Nephron progenitor cell (in vitro differentiated cells): ENCODE data around the gene UBE2E2.

Experiments
- DNase-seq: peaks from one replicate; pipeline ENCODE4 v3.0.0; 2021
- H3K27ac Mint-ChIP-seq: 2 replicates; pipeline ENCODE4 v1.8.0; 2021; ENCODE audit warnings: mild to moderate bottlenecking, moderate library complexity, mixed read lengths
- H3K27me3 Mint-ChIP-seq: 2 replicates; pipeline ENCODE4 v1.8.0; 2021; ENCODE audit warnings: mild to moderate bottlenecking, low read depth, mixed read lengths; ENCODE audit not compliant: poor library complexity
- H3K36me3 Mint-ChIP-seq: 2 replicates; pipeline ENCODE4 v1.8.0; 2021; ENCODE audit warnings: low read depth, mixed read lengths
- H3K4me1 Mint-ChIP-seq: 2 replicates; pipeline ENCODE4 v1.8.0; 2021; ENCODE audit warnings: mixed read lengths
- H3K4me3 Mint-ChIP-seq: 2 replicates; pipeline ENCODE4 v1.8.0; 2021; ENCODE audit warnings: mild to moderate bottlenecking, moderate library complexity, mixed read lengths
- H3K9me3 Mint-ChIP-seq: 2 replicates; pipeline ENCODE4 v1.8.0; 2021; ENCODE audit warnings: mild to moderate bottlenecking, moderate library complexity, mixed read lengths
- CTCF ChIP-seq: fragments of 200-600 bp; sonication (generic); IDR thresholded peaks from 2 replicates; pipeline ENCODE4 v1.5.0; 2021; ENCODE audit warnings: antibody characterized with exemption

The UBE2E2 gene

GRCh38 chr3:23452408-23452807, 249.3 kb downstream of the UBE2E2 start:
- Mint-ChIP-seq H3K36me3 (peaks cover 15% of the 10 kb centered on the region), H3K9me3 (peaks cover 18% of the 10 kb centered on the region), H3K27ac (no peak overlapping the region), H3K4me3 (no peak overlapping the region), H3K4me1 (peaks cover 5% of the 10 kb centered on the region), H3K27me3 (no peaks in the 10 kb centered on the region)
- no peak for DNase-seq
- TF ChIP-seq CTCF = no peak

GRCh38 chr3:23455084-23455483, 252.0 kb downstream of the UBE2E2 start:
- Mint-ChIP-seq H3K4me1 (peaks cover 15% of the 10 kb centered on the region), H3K36me3 (peaks cover 23% of the 10 kb centered on the region), H3K27ac (no peak overlapping the region), H3K9me3 (peaks cover 26% of the 10 kb centered on the region), H3K4me3 (no peak overlapping the region), H3K27me3 (no peaks in the 10 kb centered on the region)
- DNase-seq = no peak
- no peak for TF ChIP-seq CTCF

- no peak overlapping the region for H3K4me3 Mint-ChIP-seq
- no peak for DNase-seq
- peaks cover 15% of the 10 kb centered on the region for H3K4me1 Mint-ChIP-seq
- H3K36me3 Mint-ChIP-seq = peaks cover 23% of the 10 kb centered on the region
- no peak overlapping the region for H3K27ac Mint-ChIP-seq
- peaks cover 26% of the 10 kb centered on the region for H3K9me3 Mint-ChIP-seq
- no peak for TF ChIP-seq CTCF
- H3K27me3 Mint-ChIP-seq = no peaks in the 10 kb centered on the region
These were observed 252.6 kb downstream of the UBE2E2 start for GRCh38 chr3:23455775-23456174.

GRCh38 chr3:23457697-23458096, 254.6 kb downstream of the UBE2E2 start:
- peaks cover 23% of the 10 kb centered on the region for H3K36me3 Mint-ChIP-seq
- no peak overlapping the region for H3K27ac Mint-ChIP-seq
- H3K9me3 Mint-ChIP-seq = peaks cover 26% of the 10 kb centered on the region
- H3K4me1 Mint-ChIP-seq = peaks cover 10% of the 10 kb centered on the region
- TF ChIP-seq CTCF = no peak
- DNase-seq = no peak
- peaks cover 2% of the 10 kb centered on the region for H3K27me3 Mint-ChIP-seq
- no peak overlapping the region for H3K4me3 Mint-ChIP-seq

- peaks cover 26% of the 10 kb centered on the region for H3K9me3 Mint-ChIP-seq
- no peak for TF ChIP-seq CTCF
- H3K4me1 Mint-ChIP-seq = peaks cover 10% of the 10 kb centered on the region
- no peak overlapping the region for H3K27ac Mint-ChIP-seq
- peaks cover 2% of the 10 kb centered on the region for H3K27me3 Mint-ChIP-seq
- no peak overlapping the region for H3K4me3 Mint-ChIP-seq
- no peak for DNase-seq
- peaks cover 23% of the 10 kb centered on the region for H3K36me3 Mint-ChIP-seq
These were observed 256.3 kb downstream of the UBE2E2 start for GRCh38 chr3:23459465-23459864.

GRCh38 chr3:23459889-23460546, 256.9 kb downstream of the UBE2E2 start:
- Mint-ChIP-seq H3K27me3 (peaks cover 2% of the 10 kb centered on the region), H3K4me1 (peaks cover 10% of the 10 kb centered on the region), H3K9me3 (peaks cover 26% of the 10 kb centered on the region), H3K27ac (no peak overlapping the region), H3K36me3 (peaks cover 23% of the 10 kb centered on the region), H3K4me3 (no peak overlapping the region)
- no peak for TF ChIP-seq CTCF
- no peak for DNase-seq
